OCI-LY7 (cell line): ENCODE results near the gene GAB3. TPM values are rescaled to one million over a fixed set of nuclear protein-coding genes. Genes with fewer than 3 reads are reported as not detected.
"Not testable (repeated sequence)": the region's sequence is repeated elsewhere in the genome, so short reads cannot be mapped to it uniquely, and the experiment has no call there.

Experiments used
- BruUV-seq: library from RNA; stranded (reverse); fragments of 400-500 nt; replicated peaks from 2 replicates; lab custom pipeline; 2021; lab: Mats Ljungman, UMichigan
- CTCF ChIA-PET: fragments of 300-600 bp; sonication (Branson Sonifier 250); formaldehyde crosslinking; loops from one replicate; lab custom pipeline; 2022; ENCODE audit warnings: antibody characterized with exemption; ENCODE audit not compliant: unreplicated experiment; lab: Charles Lee
- POLR2A ChIA-PET: fragments of 300-600 bp; sonication (Branson Sonifier 250); formaldehyde crosslinking; loops from one replicate; lab custom pipeline; 2022; ENCODE audit warnings: antibody characterized with exemption; lab: Charles Lee
- DNase-seq: peaks from one replicate; pipeline ENCODE4 v3.0.0-alpha.2; 2015; ENCODE audit warnings: low spot score
- H2AFZ ChIP-seq: fragments of 200-600 bp; sonication (generic), shearing (Covaris generic); 2 replicates; pipeline ENCODE4 v1.6.1; 2014; ENCODE audit warnings: mild to moderate bottlenecking, antibody characterized with exemption, low read length, moderate library complexity
- H3K27ac ChIP-seq: fragments of 200-600 bp; sonication (generic); 2 replicates; pipeline ENCODE4 v1.5.1; 2014; ENCODE audit warnings: mixed run types, low read depth, mild to moderate bottlenecking, moderate library complexity, low read length, inconsistent platforms; ENCODE audit not compliant: poor library complexity, severe bottlenecking
- H3K36me3 ChIP-seq: fragments of 200-600 bp; sonication (generic); 2 replicates; pipeline ENCODE4 v1.6.1; 2014; ENCODE audit warnings: mild to moderate bottlenecking, antibody characterized with exemption, low read length, moderate library complexity, mixed read lengths; ENCODE audit not compliant: insufficient read depth
- H3K4me1 ChIP-seq: fragments of 200-600 bp; sonication (generic); 2 replicates; pipeline ENCODE4 v1.5.1; 2014; ENCODE audit warnings: mild to moderate bottlenecking, low read length; ENCODE audit not compliant: insufficient read depth, poor library complexity, severe bottlenecking
- H3K4me2 ChIP-seq: fragments of 200-600 bp; sonication (generic); 2 replicates; pipeline ENCODE4 v1.6.1; 2014; ENCODE audit warnings: mild to moderate bottlenecking, low read length
- H3K4me3 ChIP-seq: fragments of 200-600 bp; sonication (generic); 2 replicates; pipeline ENCODE4 v1.5.1; 2014; ENCODE audit warnings: mild to moderate bottlenecking, low read depth, low read length; ENCODE audit not compliant: poor library complexity, severe bottlenecking
- H3K79me2 ChIP-seq: fragments of 200-600 bp; sonication (generic); 2 replicates; pipeline ENCODE4 v1.6.1; 2016; ENCODE audit warnings: low read depth, mild to moderate bottlenecking, low read length, moderate library complexity, mixed read lengths; ENCODE audit not compliant: insufficient read depth
- H3K9me2 ChIP-seq: fragments of 200-600 bp; sonication (generic); 2 replicates; pipeline ENCODE4 v1.6.1; 2016; ENCODE audit warnings: mild to moderate bottlenecking, low read length, mixed read lengths; ENCODE audit not compliant: insufficient read depth
- H3K9me3 ChIP-seq: fragments of 200-600 bp; sonication (generic); 2 replicates; pipeline ENCODE4 v1.6.1; 2014; ENCODE audit warnings: mild to moderate bottlenecking, mixed run types, low read length, mixed read lengths
- H4K20me1 ChIP-seq: fragments of 200-600 bp; sonication (generic); 2 replicates; pipeline ENCODE4 v1.6.1; 2014; ENCODE audit warnings: mild to moderate bottlenecking, antibody characterized with exemption, low read length, moderate library complexity, mixed read lengths; ENCODE audit not compliant: insufficient read depth
- EZH2phosphoT487 ChIP-seq: fragments of 200-600 bp; sonication (generic); IDR thresholded peaks from 2 replicates; pipeline ENCODE4 v1.6.1; 2018; ENCODE audit warnings: low read depth, borderline replicate concordance, mild to moderate bottlenecking, mixed run types, antibody characterized with exemption, low read length, moderate library complexity, mixed read lengths
- intact Hi-C: fragments of 100-400 bp; cut with micrococcal nuclease; formaldehyde crosslinking; loops from one replicate; pipeline ENCODE4 v1.10.0; 2022; ENCODE audit not compliant: unreplicated experiment
- total RNA-seq, 2 experiments: library from RNA; depleted of rRNA in 1 of 2; stranded (reverse); fragments of >200 nt in 1 of 2; shearing (Covaris generic) in 1 of 2; gene quantifications; 2 replicates each; pipeline ENCODE4 v1.2.3, GENCODE V29; 2014 to 2022
- TF ChIP-seq, protein P1 (sequence below): fragments of 200-600 bp; sonication (generic); conservative IDR thresholded peaks from 2 replicates; pipeline ENCODE4 v1.5.1; 2014; ENCODE audit warnings: mild to moderate bottlenecking, antibody characterized with exemption, low read length, moderate library complexity, mixed read lengths

Gene GAB3
- total RNA-seq, 2 experiments from 2014 or later = 0.09 to 0.38 TPM

DNA sequence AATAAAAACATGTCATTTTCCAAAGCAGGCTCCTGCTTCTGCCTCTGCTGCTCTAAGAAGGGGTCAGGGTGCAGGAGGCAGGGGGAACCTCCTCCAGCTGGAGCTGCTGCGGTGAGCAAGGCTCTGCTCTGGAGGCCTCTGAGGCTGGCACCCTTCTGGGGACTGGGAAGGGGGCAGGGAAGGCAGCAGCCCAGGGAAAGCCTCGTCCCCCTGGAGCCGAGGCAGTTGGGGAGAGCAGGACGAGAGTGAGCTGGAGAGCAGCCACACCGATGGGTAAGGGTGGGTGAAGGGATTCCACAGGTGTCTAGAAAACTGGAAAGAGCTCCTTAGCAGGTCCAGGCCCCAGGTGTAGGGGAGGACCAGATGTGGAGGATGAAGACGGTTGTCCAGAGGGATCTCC, 95.5 kb downstream of the GAB3 start:
- Histone ChIP-seq H3K4me3 (no peak overlapping the region), H3K27ac (no peak overlapping the region), H4K20me1 (no peaks in the 10 kb centered on the region), H3K36me3 (no peaks in the 10 kb centered on the region), H2AFZ (no peak overlapping the region), H3K9me2 (no peaks in the 10 kb centered on the region), H3K4me2 (no peak overlapping the region), H3K9me3 (no peaks in the 10 kb centered on the region), H3K4me1 (no peaks in the 10 kb centered on the region), H3K79me2 (no peaks in the 10 kb centered on the region)
- TF ChIP-seq EZH2phosphoT487 = no peak
- TF ChIP-seq, protein P1, sequence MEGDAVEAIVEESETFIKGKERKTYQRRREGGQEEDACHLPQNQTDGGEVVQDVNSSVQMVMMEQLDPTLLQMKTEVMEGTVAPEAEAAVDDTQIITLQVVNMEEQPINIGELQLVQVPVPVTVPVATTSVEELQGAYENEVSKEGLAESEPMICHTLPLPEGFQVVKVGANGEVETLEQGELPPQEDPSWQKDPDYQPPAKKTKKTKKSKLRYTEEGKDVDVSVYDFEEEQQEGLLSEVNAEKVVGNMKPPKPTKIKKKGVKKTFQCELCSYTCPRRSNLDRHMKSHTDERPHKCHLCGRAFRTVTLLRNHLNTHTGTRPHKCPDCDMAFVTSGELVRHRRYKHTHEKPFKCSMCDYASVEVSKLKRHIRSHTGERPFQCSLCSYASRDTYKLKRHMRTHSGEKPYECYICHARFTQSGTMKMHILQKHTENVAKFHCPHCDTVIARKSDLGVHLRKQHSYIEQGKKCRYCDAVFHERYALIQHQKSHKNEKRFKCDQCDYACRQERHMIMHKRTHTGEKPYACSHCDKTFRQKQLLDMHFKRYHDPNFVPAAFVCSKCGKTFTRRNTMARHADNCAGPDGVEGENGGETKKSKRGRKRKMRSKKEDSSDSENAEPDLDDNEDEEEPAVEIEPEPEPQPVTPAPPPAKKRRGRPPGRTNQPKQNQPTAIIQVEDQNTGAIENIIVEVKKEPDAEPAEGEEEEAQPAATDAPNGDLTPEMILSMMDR = no peak
- BruUV-seq = no TSS peak
- DNase-seq = no peak
- CTCF ChIA-PET = no interaction called here
- intact Hi-C loops = no loop called here
- POLR2A ChIA-PET = interaction anchor here (0.8 kb wide), 1 partner anchor 408 kb away, joined by 3 read pairs; no protein-coding TSS in a partner anchor

DNA sequence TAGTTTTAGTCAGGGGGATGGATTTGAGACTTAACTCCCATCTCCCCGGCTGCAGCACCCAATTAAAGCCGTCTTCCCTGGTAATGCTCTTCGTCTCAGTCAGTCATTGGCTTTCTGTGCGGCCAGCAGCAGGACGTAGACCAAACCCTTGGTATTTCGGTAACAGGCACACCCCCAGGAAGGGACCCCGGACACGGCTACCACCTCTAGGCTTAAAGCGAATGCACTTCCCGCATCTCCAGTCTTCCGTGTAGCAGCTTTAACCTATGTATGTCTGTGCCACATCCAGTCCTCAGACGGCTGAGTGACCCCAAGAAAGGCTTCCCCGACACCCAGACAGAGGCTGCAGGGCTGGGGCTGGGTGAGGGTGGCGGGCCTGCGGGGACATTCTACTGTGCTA, 96.0 kb downstream of the GAB3 start:
- intact Hi-C loops = no loop called here
- Histone ChIP-seq H3K79me2 (no peaks in the 10 kb centered on the region), H3K9me3 (no peaks in the 10 kb centered on the region), H3K4me1 (no peaks in the 10 kb centered on the region), H3K27ac (no peak overlapping the region), H3K4me2 (no peak overlapping the region), H2AFZ (no peak overlapping the region), H4K20me1 (no peaks in the 10 kb centered on the region), H3K36me3 (no peaks in the 10 kb centered on the region), H3K4me3 (no peak overlapping the region), H3K9me2 (no peaks in the 10 kb centered on the region)
- no TSS peak for BruUV-seq
- no peak for TF ChIP-seq EZH2phosphoT487
- TF ChIP-seq, protein P1 = no peak
- ChIA-PET POLR2A (no interaction called here), CTCF (no interaction called here)
- DNase-seq = no peak

DNA sequence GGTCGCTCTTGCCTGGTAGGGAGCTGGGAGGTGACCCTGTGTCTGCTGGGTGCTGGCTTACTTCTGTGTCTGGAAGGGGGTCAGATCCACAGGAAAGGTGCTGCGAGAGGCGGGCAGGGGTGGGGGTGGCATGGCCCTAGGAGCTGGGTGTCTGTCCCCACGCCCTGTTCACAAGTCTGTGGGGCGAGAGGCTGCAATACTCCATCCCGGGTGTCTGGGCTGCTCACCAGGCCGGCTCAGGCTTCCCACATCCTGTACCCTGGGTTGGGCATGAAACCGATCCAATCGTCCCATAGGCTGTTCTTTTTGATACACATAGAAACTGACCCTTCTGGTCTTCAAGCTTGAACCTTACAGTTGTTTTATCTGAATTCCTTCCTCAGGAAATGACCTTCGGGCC, 96.5 kb downstream of the GAB3 start:
- H3K27ac ChIP-seq = no peak overlapping the region
- DNase-seq = no peak
- no peaks in the 10 kb centered on the region for H3K4me1 ChIP-seq
- no peaks in the 10 kb centered on the region for H3K9me2 ChIP-seq
- no peaks in the 10 kb centered on the region for H3K9me3 ChIP-seq
- ChIA-PET CTCF (no interaction called here), POLR2A (interaction anchor here (0.6 kb wide), 1 partner anchor 265 kb away, joined by 5 read pairs; no protein-coding TSS in a partner anchor)
- H3K4me3 ChIP-seq = no peak overlapping the region
- BruUV-seq = no TSS peak
- H3K36me3 ChIP-seq = no peaks in the 10 kb centered on the region
- no peaks in the 10 kb centered on the region for H3K79me2 ChIP-seq
- H3K4me2 ChIP-seq = no peak overlapping the region
- no peaks in the 10 kb centered on the region for H4K20me1 ChIP-seq
- H2AFZ ChIP-seq = no peak overlapping the region
- TF ChIP-seq EZH2phosphoT487 = no peak
- TF ChIP-seq, protein P1 = no peak
- intact Hi-C loops = no loop called here

DNA sequence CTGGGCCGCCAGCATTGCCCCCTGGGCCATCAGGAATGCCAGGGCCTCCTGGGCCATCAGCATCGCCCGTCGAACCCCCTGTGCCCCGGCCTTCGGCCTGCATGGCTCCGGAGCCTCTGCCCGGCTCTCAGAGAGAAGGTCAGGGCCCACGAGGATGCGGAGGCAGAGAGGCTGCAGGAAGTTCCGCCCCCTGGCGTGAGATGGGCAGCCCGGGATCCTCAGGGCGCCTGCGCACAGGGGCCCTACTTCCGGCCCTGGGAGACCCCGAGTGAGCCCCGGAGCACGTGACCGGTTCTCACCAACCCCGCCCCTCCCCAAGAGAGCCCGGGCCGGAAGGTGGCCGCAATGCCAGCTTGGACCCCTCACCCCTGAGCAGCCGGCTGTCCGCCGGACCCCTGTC, 97.5 kb downstream of the GAB3 start, which contains the start of gene CTAG2:
Gene CTAG2 (minus strand): TSS at position 167 of the 400 bp plus-strand sequence. CDS start 64 bp downstream, at position 103.
- H3K79me2 ChIP-seq, H3K36me3 ChIP-seq, H3K9me3 ChIP-seq, POLR2A ChIA-PET, BruUV-seq, DNase-seq, intact Hi-C loops, H2AFZ ChIP-seq, H3K9me2 ChIP-seq, H3K4me2 ChIP-seq, H3K27ac ChIP-seq, CTCF ChIA-PET, H4K20me1 ChIP-seq, H3K4me1 ChIP-seq, H3K4me3 ChIP-seq: not testable (repeated sequence)
